NAMALWA (cell line): Measurements from ENCODE around the gene ALDH1A2.

Experiments
- DNase-seq: peaks from one replicate; pipeline ENCODE4 v3.0.0-alpha.2; 2015; ENCODE audit warnings: low spot score

The ALDH1A2 gene

GRCh38 chr15:57943171-57943570, 122.3 kb downstream of the ALDH1A2 start:
- no peak for DNase-seq

GRCh38 chr15:57941816-57942215, 123.7 kb downstream of the ALDH1A2 start:
- no peak for DNase-seq

- DNase-seq = no peak
Observed at GRCh38 chr15:57932348-57932747, 133.2 kb downstream of the ALDH1A2 start.

GRCh38 chr15:57931570-57931969, 133.9 kb downstream of the ALDH1A2 start:
- no peak for DNase-seq

- no peak for DNase-seq
Observed at GRCh38 chr15:57927091-57927631, 138.3 kb downstream of the ALDH1A2 start.

- no peak for DNase-seq
Observed at GRCh38 chr15:57925650-57926049, 139.9 kb downstream of the ALDH1A2 start.

- DNase-seq = no peak
Observed at GRCh38 chr15:57924598-57924997, 140.9 kb downstream of the ALDH1A2 start.

- no peak for DNase-seq
Observed at GRCh38 chr15:57923750-57924149, 141.8 kb downstream of the ALDH1A2 start.

- DNase-seq = no peak
Observed at GRCh38 chr15:57923306-57923705, 142.2 kb downstream of the ALDH1A2 start.

- DNase-seq = no peak
Observed at GRCh38 chr15:57922776-57923175, 142.7 kb downstream of the ALDH1A2 start.

GRCh38 chr15:57921371-57921770, 144.1 kb downstream of the ALDH1A2 start:
- DNase-seq = no peak

- no peak for DNase-seq
Observed at GRCh38 chr15:57920911-57921310, 144.6 kb downstream of the ALDH1A2 start.

GRCh38 chr15:57919754-57920153, 145.8 kb downstream of the ALDH1A2 start:
- DNase-seq = no peak

GRCh38 chr15:57917998-57918397, 147.5 kb downstream of the ALDH1A2 start:
- DNase-seq = no peak

- DNase-seq = no peak
Observed at GRCh38 chr15:57916695-57917094, 148.8 kb downstream of the ALDH1A2 start.

GRCh38 chr15:57915827-57916531, 149.5 kb downstream of the ALDH1A2 start:
- no peak for DNase-seq

GRCh38 chr15:57914350-57915055, 151.0 kb downstream of the ALDH1A2 start:
- DNase-seq = no peak

- DNase-seq = no peak
Observed at GRCh38 chr15:57911247-57911646, 154.3 kb downstream of the ALDH1A2 start.

- DNase-seq = no peak
Observed at GRCh38 chr15:57910672-57911071, 154.8 kb downstream of the ALDH1A2 start.

GRCh38 chr15:57909388-57909787, 156.1 kb downstream of the ALDH1A2 start:
- no peak for DNase-seq

- no peak for DNase-seq
Observed at GRCh38 chr15:57903626-57904025, 161.9 kb downstream of the ALDH1A2 start.
